Activated CD4-positive, alpha-beta T cell treated with anti-CD3 and anti-CD28 coated beads, Interleukin-2, Interleukin-6, amounts not matched to agents 100 ng/mL and 50 ng/mL, durations not matched to agents 16 hours and 8 hours (primary cell): Measurements from ENCODE around the gene NPTXR.

Experiments
- DNase-seq: peaks from one replicate; pipeline ENCODE4 v3.0.0-alpha.2; 2020

NPTXR gene

GRCh38 chr22:38793317-38793716, 50.5 kb downstream of the NPTXR start:
- DNase-seq, result peak; percentile 3

- DNase-seq, result peak; percentile 33
Observed at GRCh38 chr22:38792833-38793232, 51.0 kb downstream of the NPTXR start.

- no peak for DNase-seq
Observed at GRCh38 chr22:38789606-38790005, 54.2 kb downstream of the NPTXR start.

GRCh38 chr22:38788846-38789245, 55.0 kb downstream of the NPTXR start:
- no peak for DNase-seq

DNA sequence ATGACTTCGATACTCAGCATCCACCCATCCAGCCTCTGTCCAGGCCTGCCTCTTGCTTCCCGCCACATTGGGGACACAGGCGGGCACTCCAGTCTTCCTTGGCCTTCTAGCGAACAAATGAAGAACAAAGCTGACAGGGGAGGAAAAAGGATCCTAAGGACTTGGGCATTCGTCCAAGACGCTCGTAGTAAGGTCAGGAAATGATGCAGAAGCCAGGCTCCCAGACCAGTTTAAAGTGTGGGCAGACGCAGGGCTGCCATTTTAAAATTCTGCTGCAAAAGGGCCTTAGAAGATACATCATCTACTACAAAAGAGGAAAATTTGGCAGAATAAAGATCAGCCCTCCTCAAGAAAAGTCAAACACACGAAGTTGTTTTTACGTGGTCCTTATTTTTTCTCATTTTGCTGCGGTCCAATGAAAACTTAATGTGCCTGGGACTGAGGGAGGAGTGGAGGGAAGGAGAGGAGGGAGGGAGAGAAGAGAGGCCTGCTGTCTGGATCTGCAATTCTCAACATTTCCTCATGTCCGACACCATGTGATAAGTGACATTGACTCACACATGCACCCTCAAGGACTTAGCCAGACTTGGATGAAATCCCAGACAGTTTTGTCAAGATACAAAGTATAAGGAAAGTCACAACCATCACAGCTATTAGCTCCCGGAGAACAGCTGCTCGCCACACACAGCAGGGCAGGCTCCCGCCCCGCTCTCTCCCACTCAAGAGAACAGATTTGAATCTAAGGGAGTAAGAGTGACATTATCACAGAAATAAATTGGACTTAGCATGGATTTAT, 55.6 kb downstream of the NPTXR start:
- no peak for DNase-seq

- no peak for DNase-seq
Observed at GRCh38 chr22:38786631-38787030, 57.2 kb downstream of the NPTXR start.

- DNase-seq, result no peak
Observed at GRCh38 chr22:38784856-38785255, 59.0 kb downstream of the NPTXR start.

GRCh38 chr22:38784035-38784434, 59.8 kb downstream of the NPTXR start:
- DNase-seq, result no peak

GRCh38 chr22:38783095-38783615, 60.7 kb downstream of the NPTXR start:
- DNase-seq, result no peak

GRCh38 chr22:38782402-38783094, 61.3 kb downstream of the NPTXR start:
- no peak for DNase-seq

DNA sequence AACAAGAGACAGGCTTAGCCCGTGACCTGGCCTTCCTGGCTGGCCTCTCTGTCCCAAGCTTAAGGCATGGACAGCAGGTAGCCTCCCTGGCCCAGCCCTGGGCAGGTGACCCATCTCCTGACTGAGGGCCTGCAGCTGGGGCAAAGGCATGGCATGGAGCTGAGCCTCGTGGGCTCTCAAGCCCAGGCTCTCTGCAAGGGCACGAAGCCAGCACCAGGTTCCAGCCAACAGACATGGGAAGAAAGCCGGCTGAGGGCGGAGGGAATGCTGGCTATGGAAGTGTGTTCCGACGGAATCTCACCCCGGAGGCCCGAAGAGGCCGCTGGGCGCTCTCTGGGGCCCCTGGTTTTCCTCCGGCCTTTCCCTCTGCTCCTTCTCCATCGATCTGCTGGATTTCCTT, 62.8 kb downstream of the NPTXR start:
- no peak for DNase-seq

- DNase-seq, result no peak
Observed at GRCh38 chr22:38777087-38777671, 66.6 kb downstream of the NPTXR start.

- no peak for DNase-seq
Observed at GRCh38 chr22:38776086-38776485, 67.7 kb downstream of the NPTXR start.

DNA sequence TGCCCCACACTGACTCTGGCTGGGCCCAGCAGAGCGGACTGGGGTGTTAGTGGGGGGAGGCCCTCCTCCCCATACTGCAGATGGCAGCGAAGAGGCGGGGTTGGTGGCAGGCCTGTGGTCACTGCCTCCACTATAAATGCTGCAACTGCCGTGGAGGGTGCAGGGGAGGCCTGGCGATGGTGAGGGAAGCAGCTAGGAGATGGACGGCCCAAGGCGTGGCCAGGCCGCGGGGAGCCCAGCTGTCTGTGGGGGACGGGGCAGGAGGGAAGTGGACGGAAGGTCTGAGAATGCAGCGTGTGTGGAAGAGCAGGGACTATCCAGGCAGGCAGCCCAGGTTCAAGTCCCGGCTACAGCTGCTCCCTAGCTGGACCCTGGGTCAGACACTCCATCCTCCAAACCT, 68.2 kb downstream of the NPTXR start:
- DNase-seq, result no peak

DNA sequence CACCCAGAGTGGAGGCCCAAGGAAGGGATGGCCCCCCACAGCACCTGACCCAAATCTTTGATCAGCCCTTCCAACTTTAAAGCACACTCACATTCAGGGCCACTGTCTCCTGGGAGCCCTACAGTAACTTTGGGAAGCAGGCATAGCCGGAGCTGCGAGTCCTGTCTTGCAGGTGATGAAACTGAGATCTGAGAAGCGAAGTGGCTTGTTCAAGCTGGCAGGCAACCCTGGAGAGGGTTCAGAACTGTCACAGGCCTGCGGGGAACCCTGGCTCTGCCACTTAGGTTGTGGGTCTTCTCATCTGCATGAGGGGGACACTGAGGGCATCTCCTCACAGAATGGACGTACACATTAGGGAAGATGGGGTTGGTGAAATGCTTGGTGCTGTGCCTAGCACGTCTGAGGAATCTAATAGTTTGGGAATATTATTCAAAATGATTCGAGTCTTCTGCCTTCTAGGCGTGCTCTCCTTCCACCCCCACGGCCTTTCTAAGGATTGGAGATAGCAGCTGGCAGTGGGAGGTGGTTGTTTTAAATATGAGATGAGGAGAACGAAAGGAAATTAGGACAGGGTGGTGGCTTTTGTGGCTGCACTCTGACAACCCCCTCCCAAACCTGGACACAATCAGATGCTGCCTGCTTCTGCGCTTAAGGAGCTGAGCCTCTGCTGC, 69.2 kb downstream of the NPTXR start:
- no peak for DNase-seq

GRCh38 chr22:38773363-38773946, 70.4 kb downstream of the NPTXR start:
- no peak for DNase-seq

DNA sequence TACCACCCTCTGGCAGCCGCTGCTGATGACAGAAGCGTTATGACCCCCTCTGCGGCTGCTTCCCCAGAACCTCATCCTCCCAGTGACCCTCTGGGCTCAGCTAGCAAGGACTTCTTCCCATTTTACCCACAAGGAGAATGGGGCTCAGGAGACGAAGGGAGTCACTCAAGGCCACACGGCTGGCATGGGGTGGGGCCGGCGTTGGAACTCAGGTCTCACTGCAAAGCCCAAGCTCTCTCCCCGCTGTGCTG, 71.3 kb downstream of the NPTXR start:
- no peak for DNase-seq

GRCh38 chr22:38770257-38770949, 73.4 kb downstream of the NPTXR start:
- DNase-seq, result no peak
